ENCODE results near the gene ACAN. TPM values are rescaled to one million over a fixed set of nuclear protein-coding genes. Genes with fewer than 3 reads are reported as not detected.

ACAN gene
- total RNA-seq, 1 experiment from 2014 or later, result 0.59 TPM

DNA sequence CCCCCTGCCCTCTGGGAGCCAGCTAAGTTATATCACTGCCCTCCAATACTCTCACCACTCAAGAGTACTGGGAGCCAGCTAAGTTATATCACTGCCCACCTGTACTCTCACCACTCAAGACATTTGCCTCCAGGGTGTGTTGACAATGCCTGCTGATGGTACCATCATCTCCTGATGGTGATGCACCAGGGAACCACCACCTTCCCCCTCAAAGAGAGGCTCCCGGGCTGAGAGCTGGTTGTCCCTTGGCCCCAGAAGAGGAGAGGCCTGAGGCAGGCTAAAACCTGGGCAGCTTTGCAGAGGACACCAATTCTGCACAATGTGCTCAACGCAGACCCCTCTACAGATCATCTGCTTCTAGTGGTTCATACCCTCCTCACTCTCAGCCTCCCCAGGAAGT, 99.6 kb downstream of the ACAN start:
- peak; percentile 6 for DNase-seq
- H3K36me3 ChIP-seq (replicated peaks; ENCODE audit: control insufficient read depth, insufficient read depth, low read length), result peaks cover 73% of the 10 kb centered on the region
- H3K4me3 ChIP-seq (ENCODE audit: insufficient read depth, low read depth, low read length), result no peak overlapping the region
- H3K27me3 ChIP-seq (ENCODE audit: control insufficient read depth, insufficient read depth, low read length), result no peaks in the 10 kb centered on the region

DNA sequence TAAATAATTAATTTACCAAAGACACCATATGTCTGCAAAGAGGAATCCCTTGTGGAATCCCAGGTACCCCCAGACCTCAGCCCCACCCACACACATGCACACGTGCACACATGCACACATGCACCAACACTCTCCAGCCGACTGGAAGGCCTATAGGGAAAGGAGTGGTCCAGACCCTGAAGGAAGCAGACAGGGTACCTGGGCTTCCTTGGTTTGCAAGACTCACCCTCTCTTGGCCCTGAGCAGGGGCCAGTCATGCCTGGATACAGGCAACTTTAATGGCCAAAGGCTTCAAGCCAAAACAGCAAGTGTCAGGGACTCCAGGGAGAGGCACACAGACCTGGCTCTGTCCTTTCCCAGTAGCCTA, 101.0 kb downstream of the ACAN start:
- H3K36me3 ChIP-seq (replicated peaks; ENCODE audit: control insufficient read depth, insufficient read depth, low read length), result peaks cover 87% of the 10 kb centered on the region
- no peaks in the 10 kb centered on the region for H3K27me3 ChIP-seq (ENCODE audit: control insufficient read depth, insufficient read depth, low read length)
- no peak for DNase-seq
- no peak overlapping the region for H3K4me3 ChIP-seq (ENCODE audit: insufficient read depth, low read depth, low read length)

DNA sequence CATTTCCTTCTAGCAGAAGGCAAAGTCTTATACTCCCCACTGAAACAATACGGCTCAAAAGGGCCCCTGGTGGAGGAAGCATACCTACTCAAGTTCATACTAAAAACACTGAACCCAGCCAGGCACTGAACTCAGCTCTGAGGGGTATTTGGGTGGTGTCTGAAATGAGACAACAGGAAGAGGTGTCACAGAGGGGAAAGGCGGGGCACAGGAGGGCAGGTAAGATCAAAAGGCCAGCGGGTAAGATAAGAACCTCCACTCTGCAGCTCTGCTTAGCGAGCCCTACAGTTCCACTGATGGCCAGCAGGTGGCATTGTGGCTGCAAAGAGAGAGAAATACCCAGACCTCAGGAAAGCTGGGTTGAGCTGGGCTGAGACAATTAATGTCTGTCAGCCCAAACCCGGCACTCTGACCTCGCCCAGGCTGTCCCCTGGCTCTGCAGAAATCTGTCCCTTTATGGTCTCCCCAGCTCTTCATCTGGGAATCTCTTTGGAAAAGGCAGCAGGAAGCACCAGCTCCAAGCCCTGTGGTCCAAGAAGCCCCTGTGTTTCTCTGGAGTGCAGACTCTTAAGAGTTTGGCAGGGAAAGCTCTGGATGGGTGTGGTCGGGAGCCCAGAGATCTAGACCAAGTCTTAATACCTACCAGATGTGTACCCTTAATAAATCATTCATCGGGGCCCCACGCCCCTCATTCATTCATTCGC, 101.5 kb downstream of the ACAN start:
- peaks cover 88% of the 10 kb centered on the region for H3K36me3 ChIP-seq (replicated peaks; ENCODE audit: control insufficient read depth, insufficient read depth, low read length)
- no peaks in the 10 kb centered on the region for H3K27me3 ChIP-seq (ENCODE audit: control insufficient read depth, insufficient read depth, low read length)
- H3K4me3 ChIP-seq (ENCODE audit: insufficient read depth, low read depth, low read length), result no peak overlapping the region
- peak; percentile 90 for DNase-seq

DNA sequence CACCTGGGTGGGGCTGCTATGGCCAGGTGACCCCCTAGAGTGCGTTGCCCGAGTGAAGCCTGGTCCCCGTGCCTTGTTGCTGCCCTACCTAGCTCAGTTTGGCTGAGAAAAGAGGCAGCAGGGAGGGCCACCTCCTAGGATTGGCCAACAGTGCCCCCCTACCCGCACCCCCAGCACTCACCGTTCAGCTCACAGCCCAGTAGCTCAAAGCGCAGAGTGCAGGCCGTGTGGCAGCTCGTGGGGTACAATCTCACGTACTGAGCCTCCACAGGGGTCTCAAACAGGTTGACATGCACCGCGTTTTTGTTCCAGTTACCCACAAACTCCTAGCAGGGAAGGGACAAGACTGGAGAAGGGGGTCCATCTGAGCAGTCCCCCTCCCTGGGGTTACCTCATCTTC, 102.3 kb downstream of the ACAN start:
- peak; percentile 30 for DNase-seq
- Histone ChIP-seq H3K4me3 (ENCODE audit: insufficient read depth, low read depth, low read length) (no peak overlapping the region), H3K36me3 (replicated peaks; ENCODE audit: control insufficient read depth, insufficient read depth, low read length) (peaks cover 92% of the 10 kb centered on the region), H3K27me3 (ENCODE audit: control insufficient read depth, insufficient read depth, low read length) (no peaks in the 10 kb centered on the region)

DNA sequence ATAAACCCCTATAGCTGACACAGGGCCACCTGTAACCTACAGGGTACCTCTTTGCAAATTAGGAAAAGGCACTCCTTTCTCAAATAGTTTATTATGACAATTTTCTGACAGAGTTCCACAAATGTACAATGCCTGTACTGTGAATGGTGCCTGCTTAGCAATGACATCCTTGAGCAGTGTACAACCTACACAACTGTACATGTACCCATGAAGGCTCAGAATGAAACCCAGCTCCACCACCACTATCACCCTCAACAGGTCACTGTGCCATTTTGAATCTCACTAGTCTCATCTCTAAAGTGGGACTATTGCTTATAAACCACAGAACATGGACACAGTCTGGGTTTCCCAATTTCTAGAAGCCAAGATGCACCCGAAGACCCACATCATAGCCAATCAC, 102.9 kb downstream of the ACAN start:
- H3K27me3 ChIP-seq (ENCODE audit: control insufficient read depth, insufficient read depth, low read length), result no peaks in the 10 kb centered on the region
- DNase-seq, result no peak
- peaks cover 92% of the 10 kb centered on the region for H3K36me3 ChIP-seq (replicated peaks; ENCODE audit: control insufficient read depth, insufficient read depth, low read length)
- H3K4me3 ChIP-seq (ENCODE audit: insufficient read depth, low read depth, low read length), result no peak overlapping the region

DNA sequence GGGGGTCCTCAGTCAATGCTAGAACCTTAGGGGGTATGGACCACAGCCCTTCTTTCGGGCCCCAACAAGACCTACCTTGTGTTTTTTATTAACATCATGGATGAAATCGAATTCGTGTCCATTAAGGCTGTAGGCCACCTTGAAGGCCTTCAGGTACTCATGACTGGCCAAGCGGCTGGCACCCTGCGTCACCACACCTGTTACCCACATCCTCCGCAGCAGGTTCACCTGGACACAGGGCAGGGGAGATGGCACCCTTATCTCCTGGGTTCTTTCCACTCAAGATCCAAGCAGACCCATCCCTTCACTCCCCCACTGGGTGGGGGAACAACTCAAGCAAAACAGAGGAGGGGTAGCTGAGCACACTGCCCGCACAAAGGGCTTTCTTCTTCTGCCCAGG, 103.3 kb downstream of the ACAN start:
- H3K27me3 ChIP-seq (ENCODE audit: control insufficient read depth, insufficient read depth, low read length), result no peaks in the 10 kb centered on the region
- H3K4me3 ChIP-seq (ENCODE audit: insufficient read depth, low read depth, low read length), result no peak overlapping the region
- DNase-seq, result peak; percentile 19
- H3K36me3 ChIP-seq (replicated peaks; ENCODE audit: control insufficient read depth, insufficient read depth, low read length), result peaks cover 89% of the 10 kb centered on the region

DNA sequence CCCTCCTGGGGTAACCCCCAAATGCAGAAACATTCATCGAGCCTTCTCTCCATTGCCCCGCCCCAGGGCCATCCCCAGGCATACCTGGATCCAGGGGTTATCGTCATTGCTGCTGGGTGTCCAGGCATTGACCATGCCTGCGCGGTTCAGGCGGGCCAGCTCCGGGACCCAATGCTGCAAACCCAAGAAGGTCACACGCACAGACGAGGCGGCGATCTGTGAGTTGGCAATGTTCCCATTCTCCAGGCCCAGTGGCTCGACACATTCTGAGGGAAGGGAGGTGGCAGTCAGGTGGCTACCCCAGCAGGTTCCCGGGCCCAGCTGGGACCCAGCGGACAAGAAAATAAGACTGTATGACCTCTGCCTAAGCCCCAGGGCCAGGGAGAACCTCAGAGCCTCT, 103.9 kb downstream of the ACAN start:
- Histone ChIP-seq H3K27me3 (ENCODE audit: control insufficient read depth, insufficient read depth, low read length) (no peaks in the 10 kb centered on the region), H3K36me3 (replicated peaks; ENCODE audit: control insufficient read depth, insufficient read depth, low read length) (peaks cover 83% of the 10 kb centered on the region), H3K4me3 (ENCODE audit: insufficient read depth, low read depth, low read length) (no peak overlapping the region)
- DNase-seq, result peak; percentile 24

DNA sequence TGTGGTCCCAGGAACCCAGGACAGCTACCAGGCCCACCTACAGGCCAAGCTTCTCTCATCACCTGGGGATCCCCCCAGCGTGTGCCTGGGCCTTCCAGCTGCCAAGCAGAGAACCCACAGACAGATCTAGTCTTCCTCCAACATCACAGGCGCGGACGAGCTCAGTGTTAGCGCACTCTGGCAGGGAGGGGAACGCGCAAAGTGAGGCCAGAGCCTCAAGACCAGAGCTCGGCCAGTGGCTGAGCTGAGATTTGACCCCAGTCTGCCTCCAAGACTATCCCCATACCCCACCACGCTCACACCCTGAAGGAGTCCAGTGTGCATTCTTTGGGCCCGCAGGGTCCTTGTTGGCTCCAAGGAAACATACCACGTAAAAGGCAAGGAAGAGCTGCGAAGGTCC, 104.9 kb downstream of the ACAN start:
- no peaks in the 10 kb centered on the region for H3K27me3 ChIP-seq (ENCODE audit: control insufficient read depth, insufficient read depth, low read length)
- H3K36me3 ChIP-seq (replicated peaks; ENCODE audit: control insufficient read depth, insufficient read depth, low read length), result peaks cover 73% of the 10 kb centered on the region
- H3K4me3 ChIP-seq (ENCODE audit: insufficient read depth, low read depth, low read length), result no peak overlapping the region
- peak; percentile 21 for DNase-seq

DNA sequence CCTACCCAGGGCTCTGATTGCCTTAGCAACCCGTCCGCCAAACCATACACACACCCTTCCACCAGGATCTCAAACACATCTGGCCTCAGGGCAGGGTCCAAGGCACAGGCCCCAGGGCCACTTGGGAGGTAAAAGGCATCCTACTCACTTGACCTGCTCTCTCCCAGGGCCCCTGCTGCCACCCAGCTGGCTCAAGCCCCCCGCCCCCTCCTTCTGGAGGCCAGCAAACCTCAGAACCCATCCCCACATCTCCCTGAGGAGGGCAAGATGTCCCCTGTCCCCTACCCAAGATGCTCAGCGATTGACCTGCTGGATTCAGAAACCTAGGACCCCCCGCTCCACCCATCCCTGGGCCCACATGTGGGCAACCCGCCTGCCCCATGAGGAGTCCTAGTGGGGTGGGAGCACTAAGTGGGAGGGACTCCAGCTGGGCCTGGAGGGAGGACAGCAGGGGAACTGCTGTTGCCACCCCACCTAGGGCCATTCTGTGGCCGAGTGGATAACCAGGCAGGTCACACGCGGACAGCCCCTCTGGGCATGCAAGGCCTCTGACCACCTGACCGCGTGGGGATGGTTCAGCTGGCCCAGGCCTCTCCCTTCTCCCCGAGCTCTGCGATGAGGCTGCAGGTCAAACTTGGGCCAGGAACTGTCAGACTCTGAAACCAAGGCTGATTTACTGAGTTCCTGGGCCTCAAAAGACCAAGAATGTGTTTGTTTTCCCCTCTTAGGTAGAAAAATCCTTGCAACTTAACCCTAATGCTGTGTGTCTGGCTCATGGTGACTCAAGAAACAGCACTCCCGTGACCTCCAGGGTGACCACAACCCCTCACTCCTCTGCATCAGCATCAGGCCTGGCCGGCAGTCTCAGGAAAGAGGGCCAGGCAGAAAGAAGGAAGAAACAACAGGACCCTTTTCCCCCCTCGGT, 105.7 kb downstream of the ACAN start:
- Histone ChIP-seq H3K36me3 (replicated peaks; ENCODE audit: control insufficient read depth, insufficient read depth, low read length) (peaks cover 67% of the 10 kb centered on the region), H3K4me3 (ENCODE audit: insufficient read depth, low read depth, low read length) (no peak overlapping the region), H3K27me3 (ENCODE audit: control insufficient read depth, insufficient read depth, low read length) (no peaks in the 10 kb centered on the region)
- peak; percentile 35 for DNase-seq

DNA sequence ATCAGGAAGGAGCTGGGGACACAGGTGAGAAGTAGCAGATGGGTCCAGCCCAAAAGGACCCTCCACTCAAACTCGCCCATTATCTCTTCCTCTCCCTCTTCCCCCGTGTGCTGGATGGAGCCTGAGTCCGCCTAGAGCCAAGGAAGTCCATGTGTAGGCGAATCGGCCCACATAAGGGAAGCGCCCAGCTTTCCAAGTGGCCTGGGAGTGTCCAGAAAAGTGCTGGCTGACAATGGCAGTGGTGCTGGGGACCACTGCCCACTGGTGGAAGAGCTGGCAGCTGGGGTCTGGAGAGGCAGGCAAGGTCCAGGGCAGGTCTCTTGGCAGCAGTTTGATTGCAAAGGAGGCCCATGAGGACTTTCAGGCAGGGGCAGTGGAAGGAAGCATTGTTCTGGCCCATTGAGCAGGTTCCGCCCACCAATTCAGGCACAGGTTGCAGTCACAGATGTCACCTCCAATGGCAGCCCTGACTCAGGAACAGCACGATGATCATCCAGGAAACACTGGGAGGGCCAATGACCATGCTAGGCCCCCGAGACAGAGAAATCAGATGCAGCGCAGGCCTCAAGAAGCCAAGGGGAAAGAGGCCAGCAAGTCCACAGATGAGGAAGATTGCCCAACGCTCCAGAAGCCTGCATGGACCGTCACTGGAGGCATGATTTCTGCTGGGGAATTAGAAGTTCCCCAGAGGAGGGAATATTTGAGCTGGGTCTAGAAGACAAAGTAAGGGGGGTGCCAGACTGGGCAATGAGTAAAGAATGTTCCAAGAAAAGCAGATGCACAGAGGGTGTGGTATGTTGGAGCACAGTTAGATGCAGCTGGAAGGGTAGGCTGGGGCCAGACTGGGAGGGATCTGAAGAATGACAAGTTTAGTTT, 107.0 kb downstream of the ACAN start:
- DNase-seq, result peak; percentile 16
- Histone ChIP-seq H3K27me3 (ENCODE audit: control insufficient read depth, insufficient read depth, low read length) (no peaks in the 10 kb centered on the region), H3K36me3 (replicated peaks; ENCODE audit: control insufficient read depth, insufficient read depth, low read length) (peaks cover 57% of the 10 kb centered on the region), H3K4me3 (ENCODE audit: insufficient read depth, low read depth, low read length) (no peak overlapping the region)

DNA sequence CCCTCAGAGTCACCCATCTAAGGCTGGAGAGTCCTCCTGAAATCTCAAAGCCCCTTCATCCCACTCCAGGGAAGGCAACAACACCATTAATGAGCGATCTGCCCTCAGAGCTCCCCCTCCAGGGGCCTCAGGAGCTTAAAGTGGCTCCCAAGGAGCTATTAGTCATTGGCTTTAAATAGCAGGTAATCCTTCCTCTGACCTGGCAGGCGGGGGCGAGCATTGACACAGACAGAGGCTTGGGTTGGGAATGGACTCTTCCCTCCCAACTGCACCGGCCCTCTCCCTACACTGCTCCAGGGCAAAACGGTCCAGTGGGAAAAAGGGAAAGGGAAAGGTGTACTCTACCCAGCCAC, 108.5 kb downstream of the ACAN start:
- peak; percentile 83 for DNase-seq
- H3K4me3 ChIP-seq (ENCODE audit: insufficient read depth, low read depth, low read length), result peak overlapping the region; percentile 62
- no peaks in the 10 kb centered on the region for H3K27me3 ChIP-seq (ENCODE audit: control insufficient read depth, insufficient read depth, low read length)
- H3K36me3 ChIP-seq (replicated peaks; ENCODE audit: control insufficient read depth, insufficient read depth, low read length), result peaks cover 42% of the 10 kb centered on the region

DNA sequence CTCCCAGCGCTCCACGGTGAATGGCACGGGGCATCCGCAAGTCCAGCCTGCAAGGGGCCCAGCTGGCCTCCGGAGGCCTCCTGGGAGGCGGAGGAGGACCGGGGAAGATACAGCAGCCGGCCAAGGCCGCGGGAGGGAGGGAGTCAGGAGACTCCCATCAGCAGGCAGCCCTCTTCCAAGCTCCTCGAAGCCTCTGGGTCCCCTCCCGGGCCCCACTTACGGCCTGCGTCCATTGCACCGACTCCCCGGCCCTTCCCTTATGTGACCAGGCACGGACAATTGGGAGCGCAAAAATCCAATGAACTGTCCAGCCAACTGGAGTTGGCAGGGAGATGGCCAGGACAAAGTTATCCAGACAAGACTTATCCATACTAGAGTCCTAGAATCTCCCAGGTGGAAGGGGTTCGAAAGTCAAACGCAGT, 109.3 kb downstream of the ACAN start:
- H3K36me3 ChIP-seq (replicated peaks; ENCODE audit: control insufficient read depth, insufficient read depth, low read length), result peaks cover 37% of the 10 kb centered on the region
- H3K27me3 ChIP-seq (ENCODE audit: control insufficient read depth, insufficient read depth, low read length), result no peaks in the 10 kb centered on the region
- DNase-seq, result peak; percentile 70
- H3K4me3 ChIP-seq (ENCODE audit: insufficient read depth, low read depth, low read length), result peak overlapping the region; percentile 62

DNA sequence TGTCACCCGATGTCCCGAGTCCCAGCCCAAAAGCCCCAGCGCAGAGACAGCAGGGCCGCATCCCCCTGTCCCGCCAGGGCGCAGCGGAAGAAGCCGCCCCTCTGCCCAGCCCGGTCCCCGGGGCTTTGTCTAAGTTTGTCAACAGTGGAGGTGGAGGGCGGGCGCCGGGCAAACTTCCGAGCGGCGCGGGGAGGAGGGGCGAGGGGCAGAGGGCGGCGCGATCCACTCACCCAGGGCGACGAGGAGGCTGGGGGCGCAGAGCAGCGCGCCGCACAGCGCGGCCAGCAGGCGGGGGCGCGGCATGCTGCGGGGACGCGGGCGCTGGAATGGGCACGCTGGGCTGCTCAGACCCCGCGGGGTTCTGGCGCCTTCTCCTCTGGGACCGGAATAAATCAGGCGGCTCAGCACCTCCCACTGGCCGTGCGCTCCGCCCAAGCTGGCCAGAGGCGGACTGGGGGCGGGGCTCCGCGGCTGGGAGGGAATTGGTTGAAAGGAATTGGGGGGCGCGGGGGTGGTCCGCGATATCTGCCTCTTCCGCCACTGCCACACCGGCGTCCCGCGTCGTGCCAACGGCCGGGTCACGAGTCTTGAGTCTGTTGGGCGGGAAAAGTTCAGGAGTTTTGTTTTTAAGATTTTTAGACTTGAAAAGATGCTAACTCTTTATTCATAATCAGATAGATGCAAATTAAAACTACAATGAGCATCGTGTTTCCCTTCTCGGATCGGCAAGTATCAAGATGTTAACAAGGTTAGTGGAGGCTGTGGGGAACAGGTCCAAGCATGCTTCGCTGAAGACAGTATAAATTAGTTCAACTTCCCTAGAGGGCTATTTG, 110.0 kb downstream of the ACAN start, which contains the start of gene MFGE8:
MFGE8 (minus strand) TSS at position 363 of the 833 bp plus-strand sequence; CDS start at position 303, 60 bp downstream.
- Histone ChIP-seq H3K27me3 (ENCODE audit: control insufficient read depth, insufficient read depth, low read length) (no peaks in the 10 kb centered on the region), H3K36me3 (replicated peaks; ENCODE audit: control insufficient read depth, insufficient read depth, low read length) (peaks cover 29% of the 10 kb centered on the region), H3K4me3 (ENCODE audit: insufficient read depth, low read depth, low read length) (peak within 1 kb of the TSS; percentile 62)
- peak; percentile 95 for DNase-seq

DNA sequence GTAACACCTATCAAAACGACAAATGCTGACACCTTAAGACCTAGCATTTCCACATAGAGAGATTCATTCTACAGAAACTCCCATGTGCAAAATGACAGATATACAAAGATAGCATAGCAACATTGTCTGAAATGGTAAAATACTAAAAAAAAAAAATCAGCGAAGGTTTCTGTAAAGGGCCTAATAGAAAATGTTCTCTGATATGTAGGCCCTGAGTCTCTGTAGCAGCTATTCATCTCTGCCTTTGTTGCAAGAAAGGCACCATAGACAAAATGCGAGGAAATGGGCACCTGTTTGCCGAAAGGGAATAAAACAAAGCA, 110.6 kb downstream of the ACAN start:
- peak; percentile 6 for DNase-seq
- H3K4me3 ChIP-seq (ENCODE audit: insufficient read depth, low read depth, low read length), result peak overlapping the region; percentile 62
- no peaks in the 10 kb centered on the region for H3K27me3 ChIP-seq (ENCODE audit: control insufficient read depth, insufficient read depth, low read length)
- peaks cover 24% of the 10 kb centered on the region for H3K36me3 ChIP-seq (replicated peaks; ENCODE audit: control insufficient read depth, insufficient read depth, low read length)
